Measurements from ENCODE around the gene CIITA.

GRCh38 chr16:10961231-10961630 lies 84.2 kb downstream of the CIITA start:
- TF ChIP-seq CTCF (IDR thresholded peaks at IDR 0.05; ENCODE audit: insufficient read depth, low read length, poor library complexity, severe bottlenecking) (no peak), EZH2phosphoT487 (conservative IDR thresholded peaks at IDR 0.05; ENCODE audit: low read length) (no peak)

Measured in SU-DHL-6 (cell line).